ENCODE data around the gene MEGF8. TPM values are rescaled to one million over a fixed set of nuclear protein-coding genes. Genes with fewer than 3 reads are reported as not detected.

The MEGF8 gene
- total and polyA plus RNA-seq, 12 donors, result 10.2 to 44.6 (median 40.2) TPM

- WGBS, 2 donors, result 94 to 97% methylated on average over 15 of the region's 15 CpGs
- DNase-seq (no peak), ATAC-seq (no peak)
- H3K9me3 ChIP-seq, result peaks cover 0 to 8% (median 3%) of the 10 kb centered on the region in 11 donors
- H3K27ac ChIP-seq, result no peak overlapping the region
- H3K4me3 ChIP-seq, result no peak overlapping the region
- no peaks in the 10 kb centered on the region for H3K27me3 ChIP-seq
- intact Hi-C loops (cut with DNase I), result no loop called here
- peaks cover 0 to 35% (median 13%) of the 10 kb centered on the region in 9 donors for H3K4me1 ChIP-seq
- TF ChIP-seq CTCF (IDR thresholded peaks at IDR 0.05), result no peak
- H3K36me3 ChIP-seq, result peaks cover 0 to 52% (median 8%) of the 10 kb centered on the region in 9 donors
Observed at GRCh38 chr19:42368765-42369164, 43.3 kb downstream of the MEGF8 start.

GRCh38 chr19:42369433-42370067 lies 44.1 kb downstream of the MEGF8 start:
- H3K9me3 ChIP-seq, result peaks cover 0 to under 1% (median 0%) of the 10 kb centered on the region in 11 donors
- no peak for TF ChIP-seq CTCF (IDR thresholded peaks at IDR 0.05)
- peaks cover 0 to 34% (median 12%) of the 10 kb centered on the region in 9 donors for H3K4me1 ChIP-seq
- WGBS, 2 donors, result 90 to 91% methylated on average over 27 of the region's 27 CpGs
- no peaks in the 10 kb centered on the region for H3K27me3 ChIP-seq
- DNase-seq, result no peak
- intact Hi-C loops (cut with DNase I), result no loop called here
- H3K27ac ChIP-seq, result no peak overlapping the region
- ATAC-seq, result no peak
- H3K36me3 ChIP-seq, result peaks cover 0 to 54% (median under 1%) of the 10 kb centered on the region in 9 donors
- no peak overlapping the region for H3K4me3 ChIP-seq

- Histone ChIP-seq H3K36me3 (peaks cover 0 to 59% (median 0%) of the 10 kb centered on the region in 9 donors), H3K27ac (peak overlapping the region in 1 of 10 donors; percentile 20), H3K4me3 (no peak overlapping the region), H3K9me3 (no peaks in the 10 kb centered on the region), H3K27me3 (no peaks in the 10 kb centered on the region), H3K4me1 (peaks cover 0 to 28% (median 8%) of the 10 kb centered on the region in 9 donors)
- no peak for ATAC-seq
- DNase-seq, result no peak
- intact Hi-C loops (cut with DNase I), result no loop called here
- no peak for TF ChIP-seq CTCF (IDR thresholded peaks at IDR 0.05)
- WGBS, 2 donors, result 83 to 85% methylated on average over 9 of the region's 9 CpGs
Observed at GRCh38 chr19:42370068-42370520, 44.7 kb downstream of the MEGF8 start.

- no peak for TF ChIP-seq CTCF (IDR thresholded peaks at IDR 0.05)
- Histone ChIP-seq H3K27me3 (no peaks in the 10 kb centered on the region), H3K9me3 (no peaks in the 10 kb centered on the region), H3K4me1 (peaks cover 0 to 22% (median 7%) of the 10 kb centered on the region in 9 donors), H3K27ac (peak overlapping the region in 1 of 10 donors; percentile 20), H3K4me3 (no peak overlapping the region), H3K36me3 (peaks cover 0 to 66% (median 0%) of the 10 kb centered on the region in 9 donors)
- no peak for DNase-seq
- no peak for ATAC-seq
- intact Hi-C loops (cut with DNase I), result no loop called here
- 69 to 90% methylated on average over 10 to 12 of the region's 12 CpGs for WGBS, 2 donors
Observed at GRCh38 chr19:42370626-42371175, 45.3 kb downstream of the MEGF8 start.
